Nephron (organoid): ENCODE results near the gene MCEE.
"Not testable (repeated sequence)": the region's sequence is repeated elsewhere in the genome, so short reads cannot be mapped to it uniquely, and the experiment has no call there.

Experiments
- H3K27ac Mint-ChIP-seq, 3 experiments: 2 replicates each; pipeline ENCODE4 v1.8.0; 2020; ENCODE audit warnings: mixed read lengths in 3 of 3, mild to moderate bottlenecking in 2 of 3, moderate library complexity in 1 of 3
- H3K27me3 Mint-ChIP-seq: 2 replicates; pipeline ENCODE4 v1.8.0; 2021; ENCODE audit warnings: low read depth, mild to moderate bottlenecking, moderate library complexity, mixed read lengths
- H3K36me3 Mint-ChIP-seq: 2 replicates; pipeline ENCODE4 v1.8.0; 2020; ENCODE audit warnings: low read depth, mixed read lengths
- H3K4me1 Mint-ChIP-seq: 2 replicates; pipeline ENCODE4 v1.8.0; 2020; ENCODE audit warnings: mixed read lengths
- H3K4me3 Mint-ChIP-seq, 3 experiments: 2 replicates each; pipeline ENCODE4 v1.8.0; 2020; ENCODE audit warnings: mild to moderate bottlenecking in 3 of 3, mixed read lengths in 3 of 3, moderate library complexity in 2 of 3
- H3K9me3 Mint-ChIP-seq: 2 replicates; pipeline ENCODE4 v1.8.0; 2020; ENCODE audit warnings: mixed read lengths
- TF ChIP-seq, protein P1 (sequence below), 3 experiments: fragments of 200-600 bp; sonication (generic); IDR thresholded peaks; one replicate each; pipeline ENCODE4 v1.5.0; 2021; ENCODE audit warnings: antibody characterized with exemption in 3 of 3; ENCODE audit not compliant: unreplicated experiment in 3 of 3

Gene MCEE

GRCh38 chr2:71103809-71104208 is 26.2 kb downstream of the MCEE start:
- no peaks in the 10 kb centered on the region for H3K27me3 Mint-ChIP-seq
- no peak overlapping the region for H3K27ac Mint-ChIP-seq
- TF ChIP-seq, protein P1, sequence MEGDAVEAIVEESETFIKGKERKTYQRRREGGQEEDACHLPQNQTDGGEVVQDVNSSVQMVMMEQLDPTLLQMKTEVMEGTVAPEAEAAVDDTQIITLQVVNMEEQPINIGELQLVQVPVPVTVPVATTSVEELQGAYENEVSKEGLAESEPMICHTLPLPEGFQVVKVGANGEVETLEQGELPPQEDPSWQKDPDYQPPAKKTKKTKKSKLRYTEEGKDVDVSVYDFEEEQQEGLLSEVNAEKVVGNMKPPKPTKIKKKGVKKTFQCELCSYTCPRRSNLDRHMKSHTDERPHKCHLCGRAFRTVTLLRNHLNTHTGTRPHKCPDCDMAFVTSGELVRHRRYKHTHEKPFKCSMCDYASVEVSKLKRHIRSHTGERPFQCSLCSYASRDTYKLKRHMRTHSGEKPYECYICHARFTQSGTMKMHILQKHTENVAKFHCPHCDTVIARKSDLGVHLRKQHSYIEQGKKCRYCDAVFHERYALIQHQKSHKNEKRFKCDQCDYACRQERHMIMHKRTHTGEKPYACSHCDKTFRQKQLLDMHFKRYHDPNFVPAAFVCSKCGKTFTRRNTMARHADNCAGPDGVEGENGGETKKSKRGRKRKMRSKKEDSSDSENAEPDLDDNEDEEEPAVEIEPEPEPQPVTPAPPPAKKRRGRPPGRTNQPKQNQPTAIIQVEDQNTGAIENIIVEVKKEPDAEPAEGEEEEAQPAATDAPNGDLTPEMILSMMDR (IDR thresholded peaks at IDR 0.05; ENCODE audit: unreplicated experiment in 3 of 3), result no peak
- H3K9me3 Mint-ChIP-seq, result peaks cover 4% of the 10 kb centered on the region
- no peaks in the 10 kb centered on the region for H3K4me1 Mint-ChIP-seq
- no peak overlapping the region for H3K4me3 Mint-ChIP-seq
- H3K36me3 Mint-ChIP-seq, result peaks cover 1% of the 10 kb centered on the region

GRCh38 chr2:71102981-71103681 is 26.9 kb downstream of the MCEE start:
- Mint-ChIP-seq H3K36me3 (no peaks in the 10 kb centered on the region), H3K27ac (no peak overlapping the region), H3K27me3 (no peaks in the 10 kb centered on the region), H3K4me1 (no peaks in the 10 kb centered on the region), H3K4me3 (no peak overlapping the region), H3K9me3 (peaks cover 4% of the 10 kb centered on the region)
- TF ChIP-seq, protein P1 (IDR thresholded peaks at IDR 0.05; ENCODE audit: unreplicated experiment in 3 of 3), result no peak

- TF ChIP-seq, protein P1 (IDR thresholded peaks at IDR 0.05; ENCODE audit: unreplicated experiment in 3 of 3), result no peak
- H3K9me3 Mint-ChIP-seq, result peaks cover 4% of the 10 kb centered on the region
- no peak overlapping the region for H3K27ac Mint-ChIP-seq
- H3K36me3 Mint-ChIP-seq, result no peaks in the 10 kb centered on the region
- no peaks in the 10 kb centered on the region for H3K27me3 Mint-ChIP-seq
- no peak overlapping the region for H3K4me3 Mint-ChIP-seq
- no peaks in the 10 kb centered on the region for H3K4me1 Mint-ChIP-seq
Observed at GRCh38 chr2:71101656-71102055, 28.4 kb downstream of the MCEE start.

DNA sequence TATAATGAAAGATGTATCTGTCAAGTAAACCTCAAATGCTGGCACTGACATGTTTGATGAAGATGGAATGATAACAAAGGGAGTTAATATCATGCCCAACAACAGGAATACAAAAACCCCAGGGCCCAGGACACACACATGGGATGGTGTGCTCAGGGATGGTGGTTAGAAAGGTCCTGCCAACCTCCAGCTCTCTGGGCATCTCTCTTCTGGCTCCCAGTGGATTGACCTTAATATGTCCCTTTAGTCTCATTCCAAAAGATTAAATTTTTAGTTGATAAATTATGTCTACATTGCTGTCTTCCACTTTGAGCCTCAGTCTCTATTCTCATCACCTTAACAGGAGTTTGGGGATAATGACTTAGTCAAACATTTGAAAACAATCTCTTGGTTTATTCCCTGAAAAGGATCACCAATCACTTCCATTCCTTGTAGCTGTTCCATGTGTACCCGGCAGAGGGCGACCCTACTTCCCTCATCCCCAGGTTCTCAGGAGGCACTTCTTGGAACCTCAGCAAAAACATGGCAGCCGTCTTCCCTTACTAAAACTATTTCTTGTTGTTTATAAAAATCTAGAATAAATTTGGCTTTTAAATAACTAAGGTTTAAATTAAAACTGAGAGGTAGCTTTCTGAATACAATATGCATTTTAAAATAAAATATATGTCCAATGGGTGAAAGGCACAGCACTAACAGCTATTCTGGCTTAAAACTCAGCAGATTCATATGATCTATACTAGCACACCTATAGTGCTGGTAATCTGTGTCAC is 29.6 kb downstream of the MCEE start:
- H3K9me3 Mint-ChIP-seq, result peaks cover 4% of the 10 kb centered on the region
- H3K27ac Mint-ChIP-seq, result no peak overlapping the region

DNA sequence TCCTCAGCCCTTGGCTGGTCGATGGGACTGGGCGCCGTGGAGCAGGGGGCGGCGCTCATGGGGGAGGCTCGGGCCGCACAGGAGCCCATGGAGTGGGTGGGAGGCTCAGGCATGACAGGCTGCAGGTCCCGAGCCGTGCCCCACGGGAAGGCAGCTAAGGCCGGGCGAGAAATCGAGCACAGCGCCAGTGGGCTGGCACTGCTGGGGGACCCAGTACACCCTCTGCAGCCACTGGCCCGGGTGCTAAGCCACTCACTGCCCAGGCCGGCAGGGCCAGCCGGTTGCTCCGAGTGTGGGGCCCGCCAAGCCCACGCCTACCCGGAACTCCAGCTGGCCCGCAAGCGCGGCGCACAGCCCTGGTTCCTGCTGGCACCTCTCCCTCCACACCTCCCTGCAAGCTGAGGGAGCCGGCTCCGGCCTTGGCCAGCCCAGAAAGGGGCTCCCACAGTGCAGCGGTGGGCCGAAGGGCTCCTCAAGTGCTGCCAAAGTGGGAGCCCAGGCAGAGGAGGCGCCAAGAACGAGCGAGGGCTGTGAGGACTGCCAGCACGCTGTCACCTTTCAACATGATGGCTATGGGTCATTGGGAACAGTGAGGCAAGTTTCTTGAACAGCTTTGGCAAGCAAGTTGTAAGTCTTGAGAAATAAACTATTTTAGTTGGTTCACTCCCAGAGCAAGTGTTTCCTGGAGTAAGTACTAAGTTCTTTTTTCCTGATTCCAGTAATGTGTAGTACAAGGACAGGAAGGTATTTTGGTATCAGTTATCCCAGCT is 37.4 kb downstream of the MCEE start:
- not testable (repeated sequence) for H3K4me1 Mint-ChIP-seq, H3K36me3 Mint-ChIP-seq, H3K9me3 Mint-ChIP-seq, H3K4me3 Mint-ChIP-seq, H3K27ac Mint-ChIP-seq
- H3K27me3 Mint-ChIP-seq, result peaks cover 25% of the 10 kb centered on the region

More for the DNA sequence above, 29.6 kb downstream of the MCEE start:
- Mint-ChIP-seq H3K4me3 (no peak overlapping the region), H3K36me3 (no peaks in the 10 kb centered on the region), H3K4me1 (no peaks in the 10 kb centered on the region), H3K27me3 (no peaks in the 10 kb centered on the region)
- TF ChIP-seq, protein P1 (IDR thresholded peaks at IDR 0.05; ENCODE audit: unreplicated experiment in 3 of 3), result peak; percentile 44 to 64 (median 63)

- H3K27ac Mint-ChIP-seq, H3K4me3 Mint-ChIP-seq, H3K4me1 Mint-ChIP-seq, H3K9me3 Mint-ChIP-seq, H3K36me3 Mint-ChIP-seq: not testable (repeated sequence)
- H3K27me3 Mint-ChIP-seq, result peaks cover 34% of the 10 kb centered on the region
Observed at GRCh38 chr2:71091808-71092207, 38.2 kb downstream of the MCEE start.

- H3K27me3 Mint-ChIP-seq, result peaks cover 47% of the 10 kb centered on the region
- not testable (repeated sequence) for H3K9me3 Mint-ChIP-seq, H3K4me1 Mint-ChIP-seq, H3K36me3 Mint-ChIP-seq, H3K27ac Mint-ChIP-seq, H3K4me3 Mint-ChIP-seq
Observed at GRCh38 chr2:71089475-71089874, 40.6 kb downstream of the MCEE start.

GRCh38 chr2:71085325-71086003 is 44.6 kb downstream of the MCEE start:
- H3K9me3 Mint-ChIP-seq, H3K4me3 Mint-ChIP-seq, H3K4me1 Mint-ChIP-seq, H3K36me3 Mint-ChIP-seq, H3K27ac Mint-ChIP-seq: not testable (repeated sequence)
- peaks cover 44% of the 10 kb centered on the region for H3K27me3 Mint-ChIP-seq

GRCh38 chr2:71083752-71084312 is 46.2 kb downstream of the MCEE start:
- peaks cover 33% of the 10 kb centered on the region for H3K27me3 Mint-ChIP-seq
- not testable (repeated sequence) for H3K9me3 Mint-ChIP-seq, H3K4me1 Mint-ChIP-seq, H3K36me3 Mint-ChIP-seq, H3K27ac Mint-ChIP-seq, H3K4me3 Mint-ChIP-seq
